ENCODE measurements around the gene MYRF. TPM values are rescaled to one million over a fixed set of nuclear protein-coding genes. Genes with fewer than 3 reads are reported as not detected.

Gene MYRF
- total RNA-seq, 1 donor from 2014 or later: 0.78 TPM

DNA sequence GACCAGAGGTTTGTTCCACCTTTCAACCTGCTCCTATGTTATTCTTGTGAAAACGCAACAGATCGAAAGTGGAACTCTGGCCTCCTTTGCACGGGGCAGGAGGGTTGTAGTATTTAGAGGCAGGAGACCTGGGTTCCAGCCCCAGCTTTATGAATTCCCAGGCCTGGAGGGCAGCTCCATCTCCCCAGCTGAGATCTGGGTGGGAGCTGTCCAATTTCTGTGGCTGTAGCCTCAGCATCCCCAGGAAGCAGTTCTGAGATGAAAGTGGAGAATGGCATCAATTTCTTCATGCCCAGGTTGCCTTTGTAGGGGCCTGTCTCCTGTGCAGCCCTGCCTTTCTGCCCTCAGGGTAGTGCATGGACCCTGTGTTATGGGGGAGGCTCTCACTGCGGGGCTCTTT, 79.8 kb downstream of the MYRF start:
- Mint-ChIP-seq H3K4me3 (no peak overlapping the region), H3K4me1 (peaks cover 52% of the 10 kb centered on the region), H3K36me3 (ENCODE audit: low read depth) (no peaks in the 10 kb centered on the region), H3K9me3 (no peaks in the 10 kb centered on the region), H3K27ac (no peak overlapping the region), H3K27me3 (peaks cover 5% of the 10 kb centered on the region)
- POLR2A ChIA-PET: no interaction called here
- CTCF ChIA-PET: interaction anchor here (1.0 kb wide), 1 partner anchor 67 kb away, joined by 4 read pairs; no protein-coding TSS in a partner anchor
- DNase-seq (no peak), ATAC-seq (ENCODE audit: low read depth) (no peak)
- TF ChIP-seq, protein P1, sequence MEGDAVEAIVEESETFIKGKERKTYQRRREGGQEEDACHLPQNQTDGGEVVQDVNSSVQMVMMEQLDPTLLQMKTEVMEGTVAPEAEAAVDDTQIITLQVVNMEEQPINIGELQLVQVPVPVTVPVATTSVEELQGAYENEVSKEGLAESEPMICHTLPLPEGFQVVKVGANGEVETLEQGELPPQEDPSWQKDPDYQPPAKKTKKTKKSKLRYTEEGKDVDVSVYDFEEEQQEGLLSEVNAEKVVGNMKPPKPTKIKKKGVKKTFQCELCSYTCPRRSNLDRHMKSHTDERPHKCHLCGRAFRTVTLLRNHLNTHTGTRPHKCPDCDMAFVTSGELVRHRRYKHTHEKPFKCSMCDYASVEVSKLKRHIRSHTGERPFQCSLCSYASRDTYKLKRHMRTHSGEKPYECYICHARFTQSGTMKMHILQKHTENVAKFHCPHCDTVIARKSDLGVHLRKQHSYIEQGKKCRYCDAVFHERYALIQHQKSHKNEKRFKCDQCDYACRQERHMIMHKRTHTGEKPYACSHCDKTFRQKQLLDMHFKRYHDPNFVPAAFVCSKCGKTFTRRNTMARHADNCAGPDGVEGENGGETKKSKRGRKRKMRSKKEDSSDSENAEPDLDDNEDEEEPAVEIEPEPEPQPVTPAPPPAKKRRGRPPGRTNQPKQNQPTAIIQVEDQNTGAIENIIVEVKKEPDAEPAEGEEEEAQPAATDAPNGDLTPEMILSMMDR (IDR thresholded peaks at IDR 0.05): no peak
- intact Hi-C loops (cut with micrococcal nuclease): no loop called here

DNA sequence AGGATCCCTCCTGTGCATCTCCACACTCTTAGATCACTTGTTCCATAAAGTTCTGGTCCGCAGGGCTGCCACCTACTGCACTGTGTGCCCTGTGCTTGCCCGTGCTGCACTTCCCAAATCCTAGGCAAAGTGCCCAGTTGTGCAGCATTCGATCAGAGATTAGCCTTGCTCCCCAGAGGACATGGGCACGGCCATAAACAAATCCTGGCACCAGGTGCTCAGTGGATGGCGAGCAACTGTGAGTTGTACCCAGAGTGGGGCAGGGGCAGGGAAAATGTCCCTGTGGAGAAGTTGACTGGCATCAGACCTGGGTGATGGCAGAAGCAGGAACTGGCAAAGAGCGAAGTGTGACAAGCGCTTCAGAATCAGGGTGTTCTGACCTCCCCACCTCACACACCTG, 80.3 kb downstream of the MYRF start:
- DNase-seq (no peak), ATAC-seq (ENCODE audit: low read depth) (no peak)
- intact Hi-C loops (cut with micrococcal nuclease): no loop called here
- ChIA-PET CTCF (no interaction called here), POLR2A (interaction anchor here (3.3 kb wide), 1 partner anchor 17 kb away, joined by 41 read pairs; the partner anchor contains the start of gene FADS1)
- Mint-ChIP-seq H3K36me3 (ENCODE audit: low read depth) (no peaks in the 10 kb centered on the region), H3K27ac (no peak overlapping the region), H3K27me3 (peaks cover 5% of the 10 kb centered on the region), H3K9me3 (no peaks in the 10 kb centered on the region), H3K4me1 (peaks cover 50% of the 10 kb centered on the region), H3K4me3 (no peak overlapping the region)
- TF ChIP-seq, protein P1 (IDR thresholded peaks at IDR 0.05): no peak

DNA sequence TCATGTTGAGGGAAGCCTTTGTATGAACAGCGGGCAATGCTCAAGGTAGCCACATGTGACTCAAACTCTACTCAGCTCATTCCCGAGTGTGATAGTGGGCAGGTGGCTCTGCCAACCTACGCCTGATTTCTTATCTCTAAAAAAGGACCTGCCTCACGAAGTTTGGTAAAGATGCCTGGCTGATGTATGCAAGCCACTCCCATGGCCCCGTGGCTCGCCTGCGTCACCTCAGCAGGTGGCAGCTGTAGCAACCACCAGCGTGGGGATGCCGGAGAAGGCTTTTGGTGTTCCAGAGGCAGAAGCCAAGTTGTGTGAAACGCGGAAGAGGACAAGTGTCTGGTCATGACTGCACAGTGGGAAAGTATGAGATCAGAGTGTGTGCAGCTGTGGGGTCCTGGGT, 81.0 kb downstream of the MYRF start:
- ATAC-seq (ENCODE audit: low read depth) (no peak), DNase-seq (no peak)
- Mint-ChIP-seq H3K27me3 (peaks cover 5% of the 10 kb centered on the region), H3K27ac (peak overlapping the region; percentile 86), H3K4me3 (no peak overlapping the region), H3K4me1 (peaks cover 43% of the 10 kb centered on the region), H3K9me3 (no peaks in the 10 kb centered on the region), H3K36me3 (ENCODE audit: low read depth) (no peaks in the 10 kb centered on the region)
- intact Hi-C loops (cut with micrococcal nuclease): no loop called here
- ChIA-PET POLR2A (interaction anchor here (0.6 to 3.3 kb wide), 2 partner anchors 11 to 18 kb away, joined by 4 to 41 read pairs; partner anchors contain the start of gene FADS1), CTCF (interaction anchor here (1.8 kb wide), 1 partner anchor 38 kb away, joined by 4 read pairs; no protein-coding TSS in a partner anchor)
- TF ChIP-seq, protein P1 (IDR thresholded peaks at IDR 0.05): no peak

DNA sequence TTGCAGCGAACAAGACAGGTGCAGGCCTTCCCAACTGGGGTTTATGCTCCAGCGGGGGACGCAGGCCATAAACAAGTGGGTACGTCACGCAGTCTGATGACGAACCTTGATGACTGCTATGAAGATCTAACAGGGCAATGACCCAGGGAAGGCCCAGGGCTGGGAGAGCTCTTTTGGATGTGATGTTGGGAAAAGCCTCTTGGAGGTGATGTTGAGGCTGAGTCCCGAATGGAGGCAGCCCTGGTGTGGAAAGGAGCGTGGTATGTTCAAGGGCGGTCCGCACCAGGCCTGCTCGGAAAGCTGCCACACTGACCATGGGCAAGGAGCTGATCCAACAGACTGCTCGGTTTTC, 81.5 kb downstream of the MYRF start:
- Mint-ChIP-seq H3K4me3 (peak overlapping the region; percentile 51), H3K36me3 (ENCODE audit: low read depth) (no peaks in the 10 kb centered on the region), H3K27me3 (peaks cover 5% of the 10 kb centered on the region), H3K27ac (peak overlapping the region; percentile 86), H3K4me1 (peaks cover 41% of the 10 kb centered on the region), H3K9me3 (no peaks in the 10 kb centered on the region)
- ChIA-PET CTCF (interaction anchor here (0.9 to 1.8 kb wide), 4 partner anchors 18 to 274 kb away, joined by 3 to 4 read pairs (median 4); no protein-coding TSS in a partner anchor), POLR2A (interaction anchor here (0.6 to 3.3 kb wide), 7 partner anchors 12 to 134 kb away, joined by 3 to 41 read pairs (median 4); partner anchors contain the start of genes FADS1, FEN1 and FTH1)
- DNase-seq (no peak), ATAC-seq (ENCODE audit: low read depth) (no peak)
- TF ChIP-seq, protein P1 (IDR thresholded peaks at IDR 0.05): no peak
- intact Hi-C loops (cut with micrococcal nuclease): loop anchor here (2.0 kb wide), 1 partner anchor 19 kb away; no protein-coding TSS in a partner anchor

DNA sequence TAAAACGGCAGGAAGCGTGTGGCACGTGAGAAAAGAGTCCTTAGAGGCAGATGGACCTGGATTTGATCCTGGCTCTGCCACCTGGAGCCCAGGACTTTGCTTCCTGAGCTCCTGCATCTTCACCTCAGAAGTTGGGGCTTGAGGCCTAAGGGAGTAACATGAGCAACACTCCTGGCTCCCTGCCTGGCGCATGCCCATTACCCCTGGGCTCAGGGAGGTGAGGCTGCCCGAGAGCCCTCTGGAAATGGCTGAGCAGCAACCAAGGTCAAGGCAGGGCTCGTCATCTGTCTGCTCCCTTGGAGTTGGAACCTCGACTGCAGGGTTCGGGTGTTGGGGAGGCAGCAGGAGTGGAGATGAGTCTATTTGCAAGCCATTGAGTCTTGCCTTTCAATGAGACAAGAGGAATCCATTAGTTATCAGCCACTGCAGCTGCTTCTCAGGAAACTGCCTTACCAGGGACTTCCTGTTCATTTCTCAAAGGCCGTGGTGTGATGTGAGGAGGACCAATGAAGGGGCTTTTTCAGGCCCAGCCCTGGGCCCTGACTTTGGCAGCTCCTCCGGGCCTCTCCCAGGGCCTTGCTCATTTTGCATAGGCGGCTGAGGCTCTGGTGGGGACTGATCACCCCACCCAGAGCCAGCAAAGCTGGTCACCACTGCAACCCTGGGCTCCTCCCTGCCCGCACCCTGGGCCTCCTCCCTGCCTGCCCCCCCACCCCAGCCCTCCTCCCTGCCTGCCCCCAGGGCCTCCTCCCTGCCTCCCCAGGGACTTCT, 82.0 kb downstream of the MYRF start:
- CTCF ChIA-PET: interaction anchor here (0.9 to 1.8 kb wide), 4 partner anchors 19 to 274 kb away, joined by 3 to 4 read pairs (median 4); no protein-coding TSS in a partner anchor
- DNase-seq: peak; percentile 29
- POLR2A ChIA-PET: interaction anchor here (0.6 to 3.3 kb wide), 9 partner anchors 19 to 952 kb away, joined by 3 to 41 read pairs (median 3); partner anchors contain the start of genes FADS1, FEN1 and FTH1
- Mint-ChIP-seq H3K36me3 (ENCODE audit: low read depth) (no peaks in the 10 kb centered on the region), H3K27ac (peak overlapping the region; percentile 86), H3K9me3 (no peaks in the 10 kb centered on the region), H3K27me3 (peaks cover 4% of the 10 kb centered on the region), H3K4me3 (peak overlapping the region; percentile 28), H3K4me1 (peaks cover 38% of the 10 kb centered on the region)
- intact Hi-C loops (cut with micrococcal nuclease): loop anchor here (2.0 kb wide), 1 partner anchor 20 kb away; no protein-coding TSS in a partner anchor
- ATAC-seq (ENCODE audit: low read depth): peak; percentile 96
- TF ChIP-seq, protein P1 (IDR thresholded peaks at IDR 0.05): no peak
